ENCODE measurements around the gene CCL28.
A peak's percentile ranks its signal among the peaks of the same experiment; 100 is the strongest.
"Not testable (repeated sequence)": the region's sequence is repeated elsewhere in the genome, so short reads cannot be mapped to it uniquely, and the experiment has no call there.

The CCL28 gene, protein sequence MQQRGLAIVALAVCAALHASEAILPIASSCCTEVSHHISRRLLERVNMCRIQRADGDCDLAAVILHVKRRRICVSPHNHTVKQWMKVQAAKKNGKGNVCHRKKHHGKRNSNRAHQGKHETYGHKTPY

DNA sequence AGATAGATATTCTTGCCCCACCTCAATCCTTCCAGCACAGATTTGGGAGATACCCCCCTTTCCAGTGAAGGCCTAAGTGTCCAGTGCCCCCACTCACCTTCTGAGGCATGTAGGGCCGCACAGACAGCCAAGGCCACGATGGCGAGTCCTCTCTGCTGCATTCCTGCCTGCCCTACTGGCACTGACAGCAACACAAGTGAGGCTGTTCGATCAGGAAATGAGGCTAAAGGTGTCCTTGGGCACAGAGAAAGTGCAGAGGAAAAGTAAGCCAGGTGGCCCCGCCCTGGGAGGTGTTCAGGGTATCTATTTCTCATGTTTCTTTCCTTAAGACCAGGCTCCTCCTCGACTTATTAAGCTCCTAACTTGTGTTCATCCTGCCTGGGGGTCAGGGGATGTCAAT, at the start of gene CCL28:
Gene CCL28 (minus strand): TSS at position 236 of the 400 bp plus-strand sequence. CDS start 75 bp downstream, at position 161.
- no peak for DNase-seq

DNA sequence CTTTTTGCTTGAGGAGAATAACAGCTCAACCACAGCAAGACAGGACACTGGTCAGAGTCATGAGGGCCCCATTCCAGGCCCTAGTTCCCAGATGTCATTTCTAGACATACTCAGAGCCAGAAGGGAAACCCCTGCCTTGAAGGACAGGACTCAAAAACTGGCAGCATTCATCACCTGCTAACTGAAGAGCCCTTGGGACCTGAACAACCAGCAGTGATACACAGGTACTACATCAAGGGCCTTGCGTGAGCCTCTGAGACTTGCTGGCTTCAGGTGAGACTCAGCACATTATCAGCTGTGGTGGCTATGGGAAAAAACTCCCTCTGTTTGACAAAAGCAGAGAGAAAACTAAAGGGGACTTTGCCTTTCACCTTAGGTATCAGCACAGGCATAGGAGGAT, 48.9 kb upstream of the CCL28 start:
- no peak for DNase-seq

- DNase-seq = no peak
These were observed 44.4 kb upstream of the CCL28 start for GRCh38 chr5:43456556-43456955.

GRCh38 chr5:43441575-43441974, 29.4 kb upstream of the CCL28 start:
- not testable (repeated sequence) for DNase-seq

GRCh38 chr5:43437062-43437660, 25.0 kb upstream of the CCL28 start:
- no peak for DNase-seq

DNA sequence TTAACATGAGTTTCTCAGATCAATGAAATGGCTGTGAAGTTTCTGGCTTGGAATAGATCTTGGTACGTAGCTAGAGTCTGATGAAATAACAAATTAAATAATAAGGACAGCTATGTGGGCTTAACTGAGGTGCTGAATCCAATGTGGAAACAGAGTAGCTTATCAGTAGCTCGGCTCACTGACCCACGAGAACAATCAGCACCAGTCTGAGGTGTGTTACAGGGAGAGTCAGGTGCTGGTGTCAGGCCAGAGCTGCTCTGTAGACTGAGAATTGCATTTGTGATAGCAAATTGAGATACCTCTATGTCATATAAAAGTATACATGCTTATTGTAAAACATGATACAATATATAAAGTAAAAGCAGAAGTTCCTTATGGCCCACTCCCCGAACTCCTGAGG, 21.2 kb upstream of the CCL28 start:
- DNase-seq = no peak

DNA sequence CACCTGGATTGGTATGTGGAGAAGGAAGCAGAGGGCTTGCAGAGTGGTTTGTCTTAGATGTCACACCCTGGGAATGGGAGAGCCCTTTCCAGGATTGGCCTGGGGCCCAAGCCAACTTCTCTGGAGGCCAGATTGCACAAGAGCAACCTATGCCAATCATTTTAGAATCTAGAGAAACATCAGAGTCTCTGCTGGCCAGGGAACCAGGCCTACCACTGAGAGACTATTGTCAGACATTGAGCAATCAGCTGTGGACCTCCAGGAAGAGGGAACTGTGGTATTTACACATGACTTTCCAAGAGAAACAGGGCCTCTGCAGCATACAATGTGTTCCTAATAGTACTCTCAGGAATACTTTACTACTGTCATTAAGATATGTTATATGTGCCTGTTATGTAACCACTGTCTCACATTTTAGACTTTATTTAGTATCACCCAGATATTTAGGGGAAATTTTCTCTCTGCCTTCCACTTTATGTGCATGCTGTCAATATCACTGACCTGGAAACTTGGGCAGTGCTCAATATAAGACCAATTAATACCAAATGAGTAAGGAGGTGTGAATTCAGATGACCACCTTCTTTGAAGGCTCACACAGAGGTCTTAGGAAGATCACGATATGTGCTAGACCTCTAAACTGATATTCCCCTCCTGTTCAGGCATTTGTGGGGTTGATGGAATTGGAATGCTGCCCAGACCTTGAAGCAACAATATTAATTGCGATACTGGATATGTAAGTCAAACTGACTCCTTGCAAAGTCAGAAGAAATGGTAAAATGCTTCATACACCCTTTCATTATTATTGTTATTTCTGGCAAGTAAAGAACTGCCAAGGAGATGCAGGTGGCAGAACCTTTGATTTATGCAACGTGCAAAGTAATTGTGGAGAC, 20.5 kb upstream of the CCL28 start:
- peak in 9 of 51 donors; percentile 2 to 57 (median 23) for DNase-seq

GRCh38 chr5:43429706-43430105, 17.5 kb upstream of the CCL28 start:
- no peak for DNase-seq

GRCh38 chr5:43429016-43429415, 16.8 kb upstream of the CCL28 start:
- DNase-seq = no peak

DNA sequence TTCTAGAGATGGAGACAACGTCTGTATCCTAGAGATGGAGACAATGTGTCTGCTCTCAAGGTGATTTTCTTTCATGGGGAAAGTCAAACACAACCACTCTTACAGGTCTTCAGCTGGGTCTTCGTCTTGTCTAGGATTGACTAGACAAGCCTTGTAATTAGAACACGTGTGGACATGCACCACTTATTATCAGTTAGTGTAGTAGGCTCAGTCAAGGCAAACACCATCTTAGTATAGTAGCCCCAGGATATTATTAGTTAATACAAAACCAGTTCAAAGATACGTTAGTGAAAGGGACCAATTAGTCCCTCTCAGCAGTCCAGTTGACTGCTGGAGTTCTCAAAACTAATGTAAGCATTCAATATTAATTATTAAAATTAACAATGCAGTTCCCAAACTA, 15.1 kb upstream of the CCL28 start:
- DNase-seq = no peak

- DNase-seq = no peak
These were observed 13.8 kb upstream of the CCL28 start for GRCh38 chr5:43425983-43426382.

DNA sequence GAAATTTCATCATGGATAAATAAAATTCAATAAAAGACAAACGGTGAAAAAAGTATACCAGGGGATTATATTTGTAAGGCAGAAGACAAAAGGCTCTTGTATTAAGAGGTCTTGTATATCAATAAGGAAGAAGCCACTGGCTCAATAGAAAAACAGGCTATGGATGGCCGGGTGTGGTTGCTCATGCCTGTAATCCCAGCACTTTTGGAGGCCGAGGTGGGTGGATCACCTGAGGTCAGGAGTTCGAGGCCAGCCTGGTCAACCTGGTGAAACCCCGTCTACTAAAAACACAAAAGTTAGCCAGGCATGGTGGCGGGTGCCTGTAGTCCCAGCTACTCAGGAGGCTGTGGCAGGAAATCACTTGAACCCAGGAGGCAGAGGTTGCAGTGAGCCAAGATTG, 10.9 kb upstream of the CCL28 start:
- not testable (repeated sequence) for DNase-seq

GRCh38 chr5:43422143-43422542, 10.0 kb upstream of the CCL28 start:
- no peak for DNase-seq

DNA sequence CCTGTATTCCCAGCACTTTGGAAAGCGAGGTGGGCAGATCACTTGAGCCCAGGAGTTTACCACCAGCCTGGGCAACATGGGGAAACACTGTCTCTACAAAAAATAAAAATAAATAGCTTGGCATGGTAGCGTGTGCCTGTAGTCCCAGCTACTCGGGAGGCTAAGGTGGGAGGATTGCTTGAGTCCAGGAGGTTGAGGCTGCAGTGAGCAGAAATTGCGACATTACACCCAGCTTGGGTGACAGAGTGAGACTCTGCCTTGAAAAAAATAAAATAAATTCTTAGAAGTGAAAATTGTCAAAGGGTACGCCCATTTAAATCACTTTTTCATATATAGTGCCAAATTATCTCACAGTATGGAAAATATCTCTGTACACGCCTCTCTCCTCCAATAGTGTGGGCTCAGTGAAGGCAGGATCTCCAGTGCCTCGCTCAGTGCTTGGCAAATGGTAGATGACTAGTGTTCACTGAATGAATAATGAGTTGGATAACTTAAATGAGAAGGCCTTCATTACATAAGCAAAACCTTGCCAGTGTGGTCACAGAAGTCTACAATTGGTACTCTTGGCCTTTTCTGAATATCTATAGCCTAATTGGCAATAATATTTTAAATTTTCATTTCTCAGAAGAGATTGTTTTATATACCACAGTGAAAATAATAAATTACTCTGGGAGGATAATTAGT, 9.4 kb upstream of the CCL28 start:
- DNase-seq = no peak

DNA sequence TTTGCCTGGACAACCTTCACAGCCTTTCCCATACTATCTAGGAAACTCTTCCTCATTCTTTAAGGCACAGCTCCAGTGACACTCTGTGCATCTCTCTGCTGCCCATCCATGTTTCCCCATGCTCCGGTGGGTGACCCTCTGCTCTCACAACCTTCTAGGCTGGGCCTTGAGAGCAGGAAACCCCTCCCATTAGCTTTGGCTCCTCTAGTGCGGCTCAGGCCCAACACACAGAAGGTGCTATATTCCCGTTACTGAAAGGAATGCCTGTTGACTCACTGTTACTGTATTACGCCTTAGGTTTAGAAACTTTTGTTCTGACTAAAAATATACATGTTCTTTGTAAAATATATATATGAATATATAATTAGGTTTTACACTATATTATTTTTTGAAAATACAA, 8.1 kb upstream of the CCL28 start:
- no peak for DNase-seq

DNA sequence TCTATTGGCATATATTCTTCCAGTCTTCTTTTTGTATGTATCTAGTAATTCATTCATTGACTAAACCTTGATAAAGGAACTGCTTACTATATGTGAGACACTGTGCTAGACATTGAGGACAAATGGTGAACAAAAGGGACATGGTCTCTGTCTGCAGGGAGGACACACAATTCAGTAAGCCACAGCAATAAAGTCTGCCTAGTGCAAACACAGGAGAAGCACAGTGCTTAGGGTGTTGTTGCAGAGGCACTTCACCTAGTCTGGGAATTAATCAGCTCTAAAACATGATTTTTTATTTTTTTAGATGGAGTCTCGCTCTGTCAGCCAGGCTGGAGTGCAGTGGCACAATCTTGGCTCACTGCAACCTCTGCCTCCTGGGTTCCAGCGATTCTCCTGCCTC, 6.4 kb upstream of the CCL28 start:
- no peak for DNase-seq

DNA sequence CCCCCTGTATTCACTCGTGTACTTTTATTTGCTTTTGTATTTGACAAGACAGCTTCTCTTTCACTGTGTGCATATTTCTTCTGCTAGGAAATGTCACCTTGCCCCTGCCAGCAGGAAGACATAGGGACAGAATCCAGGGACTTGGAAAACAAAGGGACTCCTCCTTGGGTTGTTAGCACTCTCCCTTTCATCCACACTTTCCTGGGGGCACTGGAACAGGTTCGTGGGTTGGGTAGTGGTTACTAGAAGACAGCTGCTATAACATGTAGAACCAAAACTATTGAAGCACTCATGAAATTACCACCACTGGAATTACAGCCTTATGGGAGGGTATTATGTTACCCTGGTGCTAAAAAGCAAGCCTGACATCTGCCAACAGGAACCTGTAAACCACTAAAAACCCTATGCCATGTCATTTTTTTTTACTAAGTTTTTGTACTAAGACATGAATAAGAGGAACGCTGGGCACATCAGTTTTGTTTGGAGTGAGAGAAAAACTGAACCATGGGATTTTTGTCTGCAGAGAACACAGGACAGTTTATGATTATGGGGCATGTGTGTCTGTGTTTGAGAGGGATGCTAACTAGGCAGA, 4.7 kb upstream of the CCL28 start:
- DNase-seq = no peak

DNA sequence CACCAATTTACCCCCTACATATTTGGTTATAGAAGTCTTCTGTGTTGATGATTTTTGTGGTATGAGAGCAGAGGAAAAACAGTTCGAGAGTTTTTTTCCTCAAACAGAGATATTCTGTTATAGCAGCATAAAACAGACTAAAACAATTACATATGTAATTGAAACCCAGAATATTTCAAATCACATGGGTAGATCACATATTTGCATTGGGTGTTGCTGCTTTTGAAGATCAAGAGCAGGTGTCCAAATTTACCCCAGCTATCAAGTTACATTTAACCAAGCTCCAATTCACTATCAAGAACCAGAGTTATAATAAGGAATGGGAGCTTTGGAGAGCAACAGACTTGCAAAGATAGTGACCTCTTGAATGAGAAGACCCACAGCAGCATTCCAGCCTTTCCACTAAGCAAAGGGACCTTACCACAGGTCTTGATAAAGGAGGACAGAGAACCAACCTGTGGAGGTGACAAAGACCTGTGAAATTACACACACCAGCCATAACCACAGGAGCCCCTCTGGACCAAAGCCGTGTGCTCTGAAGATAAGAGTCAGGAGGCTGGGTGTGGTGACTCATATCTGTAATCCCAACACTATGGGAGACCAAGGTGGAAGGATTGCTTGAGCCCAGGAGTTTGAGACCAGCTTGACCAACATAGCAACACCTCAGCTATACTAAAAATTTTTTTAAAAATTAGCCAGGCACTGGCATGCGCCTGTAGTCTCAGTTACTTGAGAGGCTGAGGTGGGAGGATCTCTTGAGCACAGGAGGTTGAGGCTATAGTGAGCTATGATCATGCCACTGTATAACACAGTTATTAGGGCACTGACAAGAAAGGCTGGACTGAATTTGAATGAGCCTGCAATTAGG, 4.0 kb upstream of the CCL28 start:
- no peak for DNase-seq

- DNase-seq = no peak
These were observed 1.8 kb upstream of the CCL28 start for GRCh38 chr5:43413966-43414365.

DNA sequence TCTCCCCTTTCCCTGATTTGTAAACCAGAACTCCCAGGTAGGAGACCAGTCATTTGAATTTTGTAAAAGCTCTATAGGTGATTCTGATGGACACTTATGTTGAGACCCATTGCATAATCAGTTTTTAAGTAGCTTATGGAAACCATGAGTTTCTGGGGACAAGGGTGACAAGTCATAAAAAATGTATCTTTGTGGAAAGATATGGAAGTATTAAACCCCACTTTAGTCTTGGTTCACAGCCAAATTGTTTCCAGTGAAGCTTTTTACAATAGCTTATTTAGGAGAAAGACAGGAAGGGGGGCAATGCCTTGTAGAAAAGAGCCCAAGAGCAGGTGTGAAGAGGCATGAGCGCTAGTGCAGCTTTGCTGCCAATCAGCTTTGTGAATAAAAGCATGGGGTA, 453 bp upstream of the CCL28 start:
- DNase-seq = no peak

GRCh38 chr5:43411495-43411894, 696 bp downstream of the CCL28 start:
- no peak for DNase-seq
